Progenitor cell of endocrine pancreas (in vitro differentiated cells): ENCODE results near the gene WARS2. TPM values are rescaled to one million over a fixed set of nuclear protein-coding genes. Genes with fewer than 3 reads are reported as not detected.

ENCODE experiments used
- DNase-seq: peaks from one replicate; pipeline ENCODE4 v3.0.0; 2021; ENCODE audit warnings: low spot score; ENCODE audit not compliant: unreplicated experiment
- H3K27ac Mint-ChIP-seq: 2 replicates; pipeline ENCODE4 v1.8.0; 2021; ENCODE audit warnings: mild to moderate bottlenecking, moderate library complexity, mixed read lengths
- H3K27me3 Mint-ChIP-seq: 2 replicates; pipeline ENCODE4 v1.8.0; 2021; ENCODE audit warnings: mixed read lengths
- H3K36me3 Mint-ChIP-seq: 2 replicates; pipeline ENCODE4 v1.8.0; 2022; ENCODE audit warnings: mixed read lengths; ENCODE audit not compliant: insufficient read depth
- H3K4me1 Mint-ChIP-seq: 2 replicates; pipeline ENCODE4 v1.8.0; 2021; ENCODE audit warnings: low read depth, mixed read lengths
- H3K4me3 Mint-ChIP-seq: 2 replicates; pipeline ENCODE4 v1.8.0; 2021; ENCODE audit warnings: low read depth, mild to moderate bottlenecking, moderate library complexity, mixed read lengths
- H3K9me3 Mint-ChIP-seq: 2 replicates; pipeline ENCODE4 v1.8.0; 2021; ENCODE audit warnings: low read depth, mixed read lengths
- CTCF ChIP-seq: fragments of 200-600 bp; sonication (generic); IDR thresholded peaks from one replicate; pipeline ENCODE4 v1.5.0; 2021; ENCODE audit warnings: antibody characterized with exemption, mild to moderate bottlenecking; ENCODE audit not compliant: unreplicated experiment
- total RNA-seq: library from RNA; stranded (reverse); gene quantifications from 2 replicates; pipeline ENCODE4 v1.2.1, GENCODE V29; 2021

WARS2 gene
- total RNA-seq, 1 donor from 2014 or later: 14.8 TPM

- no peak for DNase-seq
- Mint-ChIP-seq H3K27me3 (peaks cover 100% of the 10 kb centered on the region), H3K36me3 (no peaks in the 10 kb centered on the region), H3K9me3 (no peaks in the 10 kb centered on the region), H3K4me1 (peaks cover 15% of the 10 kb centered on the region), H3K27ac (no peak overlapping the region), H3K4me3 (no peak overlapping the region)
- TF ChIP-seq CTCF: no peak
These were observed 157.5 kb downstream of the WARS2 start for GRCh38 chr1:118982821-118983557.

- Mint-ChIP-seq H3K27ac (no peak overlapping the region), H3K4me1 (peaks cover 15% of the 10 kb centered on the region), H3K36me3 (no peaks in the 10 kb centered on the region), H3K27me3 (peaks cover 100% of the 10 kb centered on the region), H3K4me3 (no peak overlapping the region), H3K9me3 (no peaks in the 10 kb centered on the region)
- no peak for DNase-seq
- TF ChIP-seq CTCF: no peak
These were observed 158.2 kb downstream of the WARS2 start for GRCh38 chr1:118982266-118982665.

GRCh38 chr1:118981436-118981835 lies 159.0 kb downstream of the WARS2 start:
- H3K36me3 Mint-ChIP-seq: no peaks in the 10 kb centered on the region
- H3K9me3 Mint-ChIP-seq: no peaks in the 10 kb centered on the region
- no peak for TF ChIP-seq CTCF
- peaks cover 14% of the 10 kb centered on the region for H3K4me1 Mint-ChIP-seq
- no peak overlapping the region for H3K4me3 Mint-ChIP-seq
- peaks cover 100% of the 10 kb centered on the region for H3K27me3 Mint-ChIP-seq
- no peak for DNase-seq
- H3K27ac Mint-ChIP-seq: no peak overlapping the region

Other genes with a start within 250 kb of the WARS2 start
- gene TBX15, start 152.3 kb downstream of the WARS2 start, total RNA-seq: not detected in 2 replicates
- not detected in 2 replicates for gene HAO2, start 228.1 kb upstream of the WARS2 start, total RNA-seq